Tibial artery (tissue), 4 donors: Measurements from ENCODE around the gene BCAS1.
"Not testable (repeated sequence)": the region's sequence is repeated elsewhere in the genome, so short reads cannot be mapped to it uniquely, and the experiment has no call there.

Source experiments
- DNase-seq, 2 donors: peaks; one replicate each; pipeline ENCODE4 v3.0.0-alpha.2; 2019
- H3K27ac ChIP-seq, 2 donors: fragments of 200-600 bp; sonication (generic) in 1 of 2; 1 replicate in 1 of 2; 2 replicates in 1 of 2; pipeline ENCODE4 v1.5.1; 2018 to 2019; ENCODE audit warnings: mild to moderate bottlenecking in 1 of 2
- H3K27me3 ChIP-seq, 2 donors: fragments of 200-600 bp; sonication (generic) in 1 of 2; one replicate each; pipeline versions ENCODE4 v1.5.1 to v1.6.0; 2016 to 2019
- H3K36me3 ChIP-seq, 3 donors: fragments of 200-600 bp; sonication (generic) in 2 of 3; one replicate each; pipeline ENCODE4 v1.5.1; 2016 to 2019; ENCODE audit warnings: mild to moderate bottlenecking in 2 of 3
- H3K4me1 ChIP-seq, 4 donors: fragments of 200-600 bp; sonication (generic) in 2 of 4; 1 replicate in 3 of 4; 2 replicates in 1 of 4; pipeline ENCODE4 v1.5.1; 2016 to 2019
- H3K4me3 ChIP-seq, 2 donors: fragments of 200-600 bp; sonication (generic) in 1 of 2; 1 replicate in 1 of 2; 2 replicates in 1 of 2; pipeline ENCODE4 v1.5.1; 2018 to 2019; ENCODE audit warnings: mild to moderate bottlenecking in 2 of 2
- H3K9me3 ChIP-seq, 3 donors: fragments of 200-600 bp; sonication (generic) in 1 of 3; one replicate each; pipeline ENCODE4 v1.5.1; 2016 to 2019
- CTCF ChIP-seq, 2 experiments: fragments of 200-600 bp in 1 of 2; fragments of 450-650 bp in 1 of 2; IDR thresholded peaks; one replicate each; pipeline ENCODE4 v1.5.1; 2017 to 2019; ENCODE audit warnings: antibody characterized with exemption in 2 of 2, mild to moderate bottlenecking in 1 of 2, moderate library complexity in 1 of 2
- intact Hi-C: fragments of 100-400 bp; cut with DNase I; formaldehyde crosslinking; loops from one replicate; pipeline ENCODE4 v1.15.0; 2023; ENCODE audit warnings: low total_unique reads

BCAS1 gene

GRCh38 chr20:54019127-54019526 is 51.3 kb downstream of the BCAS1 start:
- H3K27ac ChIP-seq, result no peak overlapping the region
- no peak for TF ChIP-seq CTCF (IDR thresholded peaks at IDR 0.05)
- intact Hi-C loops, result no loop called here
- H3K27me3 ChIP-seq, result no peaks in the 10 kb centered on the region
- no peak overlapping the region for H3K4me3 ChIP-seq
- DNase-seq, result no peak
- no peaks in the 10 kb centered on the region for H3K36me3 ChIP-seq
- H3K4me1 ChIP-seq, result no peaks in the 10 kb centered on the region
- no peaks in the 10 kb centered on the region for H3K9me3 ChIP-seq

DNA sequence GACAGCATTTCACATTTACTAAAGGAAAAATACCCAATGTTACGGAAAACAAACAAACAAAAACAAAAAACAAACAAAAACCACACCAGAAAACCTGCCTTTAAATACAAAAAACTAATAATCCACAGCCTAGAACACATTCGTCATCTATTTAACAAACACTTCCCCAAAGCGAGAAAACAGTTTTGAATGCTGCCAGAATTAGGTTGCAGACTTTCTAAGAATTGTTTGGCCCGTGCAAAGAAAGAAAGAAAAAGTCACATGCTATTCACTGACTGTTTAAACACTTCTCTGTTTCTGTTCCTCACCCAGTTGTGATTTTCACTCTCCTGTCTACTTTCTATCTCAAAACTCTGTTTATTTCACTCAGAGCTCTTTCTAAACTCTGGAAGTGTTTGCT is 52.5 kb downstream of the BCAS1 start:
- no peaks in the 10 kb centered on the region for H3K27me3 ChIP-seq
- no peak overlapping the region for H3K27ac ChIP-seq
- no peak for DNase-seq
- intact Hi-C loops, result no loop called here
- no peaks in the 10 kb centered on the region for H3K36me3 ChIP-seq
- no peak overlapping the region for H3K4me3 ChIP-seq
- TF ChIP-seq CTCF (IDR thresholded peaks at IDR 0.05), result no peak
- H3K9me3 ChIP-seq, result no peaks in the 10 kb centered on the region
- H3K4me1 ChIP-seq, result no peaks in the 10 kb centered on the region

- no peaks in the 10 kb centered on the region for H3K4me1 ChIP-seq
- no peaks in the 10 kb centered on the region for H3K9me3 ChIP-seq
- H3K36me3 ChIP-seq, result no peaks in the 10 kb centered on the region
- H3K27me3 ChIP-seq, result no peaks in the 10 kb centered on the region
- intact Hi-C loops, result no loop called here
- H3K4me3 ChIP-seq, result no peak overlapping the region
- TF ChIP-seq CTCF (IDR thresholded peaks at IDR 0.05), result no peak
- no peak overlapping the region for H3K27ac ChIP-seq
- no peak for DNase-seq
These were observed 54.9 kb downstream of the BCAS1 start for GRCh38 chr20:54015496-54015895.

DNA sequence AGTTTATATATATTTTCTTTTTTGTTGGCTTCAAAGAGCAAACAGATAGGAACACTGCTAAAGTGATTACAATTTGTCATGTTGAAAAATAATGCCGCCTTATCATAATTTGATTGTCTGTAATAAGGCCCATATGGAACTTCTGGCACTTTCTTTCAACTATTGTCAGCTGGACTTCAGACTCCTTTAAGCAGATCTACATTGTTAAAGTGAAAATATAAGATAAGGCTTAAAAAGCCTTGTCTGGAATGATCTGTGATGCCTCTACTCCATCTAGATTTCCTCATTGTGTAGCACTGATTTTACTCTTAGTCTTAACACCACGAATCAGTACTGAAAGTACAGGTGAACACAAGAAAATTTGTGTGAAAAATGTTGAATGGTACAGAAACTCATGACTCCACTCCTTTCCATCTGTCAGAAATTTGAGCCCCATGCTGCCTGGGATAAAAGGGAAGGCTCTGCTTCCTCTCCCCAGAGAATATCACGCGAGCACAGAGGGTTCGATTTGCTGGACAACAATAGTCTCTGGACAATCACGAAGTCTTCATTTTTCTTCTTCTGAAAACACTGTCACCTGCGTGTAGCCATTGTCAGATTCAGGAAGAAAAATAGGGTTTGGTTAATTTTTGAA is 56.0 kb downstream of the BCAS1 start:
- no peak for DNase-seq
- no peaks in the 10 kb centered on the region for H3K36me3 ChIP-seq
- no peak for TF ChIP-seq CTCF (IDR thresholded peaks at IDR 0.05)
- H3K4me1 ChIP-seq, result no peaks in the 10 kb centered on the region
- no peak overlapping the region for H3K27ac ChIP-seq
- no peaks in the 10 kb centered on the region for H3K9me3 ChIP-seq
- no peaks in the 10 kb centered on the region for H3K27me3 ChIP-seq
- intact Hi-C loops, result no loop called here
- H3K4me3 ChIP-seq, result no peak overlapping the region

- no peak overlapping the region for H3K27ac ChIP-seq
- H3K4me3 ChIP-seq, result no peak overlapping the region
- no peaks in the 10 kb centered on the region for H3K4me1 ChIP-seq
- H3K27me3 ChIP-seq, result no peaks in the 10 kb centered on the region
- no peaks in the 10 kb centered on the region for H3K36me3 ChIP-seq
- no peak for DNase-seq
- no peak for TF ChIP-seq CTCF (IDR thresholded peaks at IDR 0.05)
- no peaks in the 10 kb centered on the region for H3K9me3 ChIP-seq
- intact Hi-C loops, result no loop called here
These were observed 56.9 kb downstream of the BCAS1 start for GRCh38 chr20:54013471-54013870.

- Histone ChIP-seq H3K4me1 (no peaks in the 10 kb centered on the region), H3K36me3 (no peaks in the 10 kb centered on the region), H3K4me3 (no peak overlapping the region), H3K27ac (no peak overlapping the region), H3K27me3 (no peaks in the 10 kb centered on the region), H3K9me3 (no peaks in the 10 kb centered on the region)
- TF ChIP-seq CTCF (IDR thresholded peaks at IDR 0.05), result no peak
- DNase-seq, result no peak
- intact Hi-C loops, result no loop called here
These were observed 59.0 kb downstream of the BCAS1 start for GRCh38 chr20:54011346-54011745.

GRCh38 chr20:54006216-54006615 is 64.2 kb downstream of the BCAS1 start:
- DNase-seq, intact Hi-C loops: not testable (repeated sequence)

More at GRCh38 chr20:54006216-54006615, 64.2 kb downstream of the BCAS1 start:
- not testable (repeated sequence) for H3K27ac ChIP-seq, H3K27me3 ChIP-seq, H3K4me1 ChIP-seq, H3K36me3 ChIP-seq, H3K4me3 ChIP-seq
- H3K9me3 ChIP-seq, result peaks cover 0 to 11% (median 10%) of the 10 kb centered on the region in 3 donors
